Loucy (cell line): Measurements from ENCODE around the gene NOL6.

Experiments
- CTCF ChIP-seq: fragments of 200-600 bp; sonication (generic); conservative IDR thresholded peaks from 2 replicates; pipeline ENCODE4 v1.5.1; 2014; ENCODE audit warnings: mild to moderate bottlenecking, antibody characterized with exemption, low read length
- EZH2phosphoT487 ChIP-seq: fragments of 200-600 bp; IDR thresholded peaks from 2 replicates; pipeline ENCODE4 v1.6.1; 2018; ENCODE audit warnings: antibody characterized with exemption, mild to moderate bottlenecking, moderate library complexity, borderline replicate concordance

DNA sequence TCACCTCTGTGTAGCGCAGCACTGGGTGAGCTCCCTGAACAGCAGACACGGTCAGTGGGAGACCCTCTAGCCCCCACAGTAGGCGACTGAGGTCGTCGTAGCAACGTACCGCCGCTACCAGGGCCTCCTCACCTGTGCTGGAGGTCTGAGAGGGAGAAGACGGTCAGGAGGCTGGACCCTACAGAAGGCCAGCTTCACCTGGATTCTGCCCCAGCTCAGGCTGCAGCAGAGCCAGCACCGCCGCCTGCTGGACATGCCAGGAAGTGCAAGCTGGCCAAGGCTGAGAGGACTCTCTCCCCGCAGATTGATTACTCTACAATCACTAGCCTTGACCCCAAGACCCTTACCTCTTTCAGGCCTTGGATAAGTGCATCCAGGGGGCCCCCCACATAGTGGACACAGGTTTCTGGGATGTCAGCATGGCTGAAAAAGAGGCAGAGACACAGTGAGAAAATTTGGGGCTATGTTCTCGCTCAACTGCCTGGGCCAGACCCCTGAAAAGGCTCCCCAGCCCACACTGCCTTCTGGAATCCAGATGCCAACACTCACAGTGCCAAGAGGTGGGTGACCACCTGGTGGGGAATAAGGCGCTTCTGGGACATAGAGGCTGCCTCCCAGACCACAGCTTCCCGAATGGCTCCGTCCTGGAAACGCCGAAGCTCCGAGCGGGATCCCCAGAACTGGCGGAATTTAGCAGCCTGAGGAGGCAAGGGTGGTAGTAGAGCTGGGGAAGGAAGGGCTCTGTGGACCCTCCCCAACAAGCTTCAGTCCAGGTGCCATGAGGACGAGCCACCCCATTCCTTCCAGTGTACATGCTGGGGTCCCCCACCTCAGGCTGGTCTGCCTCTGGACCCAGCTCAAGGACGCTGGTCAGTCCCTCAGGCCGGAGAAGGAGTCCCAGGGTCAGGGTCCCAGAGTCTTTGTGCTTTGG lies 6.9 kb downstream of the NOL6 start:
- TF ChIP-seq CTCF = peak; percentile 88
- TF ChIP-seq EZH2phosphoT487 = no peak
